Measurements from ENCODE around the gene SHANK3. TPM values are rescaled to one million over a fixed set of nuclear protein-coding genes. Genes with fewer than 3 reads are reported as not detected.
"Not testable (repeated sequence)": the region's sequence is repeated elsewhere in the genome, so short reads cannot be mapped to it uniquely, and the experiment has no call there.

The SHANK3 gene
- total RNA-seq, 1 donor from 2014 or later, result 13.1 TPM

DNA sequence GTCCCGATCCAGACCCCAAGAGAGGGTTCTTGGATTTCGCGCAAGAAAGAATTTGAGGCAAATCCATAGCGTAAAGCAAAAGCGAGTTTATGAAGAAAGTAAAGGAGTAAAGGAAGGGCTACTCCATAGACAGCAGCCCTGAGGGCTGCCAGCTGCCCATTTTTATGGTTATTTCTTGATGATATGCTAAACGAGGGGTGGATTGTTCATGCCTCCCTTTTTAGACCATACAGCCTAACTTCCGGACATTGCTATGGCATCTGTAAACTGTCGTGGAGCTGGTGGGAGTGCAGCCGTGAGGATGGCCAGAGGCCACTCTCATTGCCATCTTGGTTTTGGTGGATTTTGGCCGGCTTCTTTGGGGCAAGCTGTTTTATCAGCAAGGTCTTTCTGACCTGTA is 19.4 kb upstream of the SHANK3 start:
- H3K4me3 Mint-ChIP-seq, result no peak overlapping the region
- H3K27ac Mint-ChIP-seq, result no peak overlapping the region

DNA sequence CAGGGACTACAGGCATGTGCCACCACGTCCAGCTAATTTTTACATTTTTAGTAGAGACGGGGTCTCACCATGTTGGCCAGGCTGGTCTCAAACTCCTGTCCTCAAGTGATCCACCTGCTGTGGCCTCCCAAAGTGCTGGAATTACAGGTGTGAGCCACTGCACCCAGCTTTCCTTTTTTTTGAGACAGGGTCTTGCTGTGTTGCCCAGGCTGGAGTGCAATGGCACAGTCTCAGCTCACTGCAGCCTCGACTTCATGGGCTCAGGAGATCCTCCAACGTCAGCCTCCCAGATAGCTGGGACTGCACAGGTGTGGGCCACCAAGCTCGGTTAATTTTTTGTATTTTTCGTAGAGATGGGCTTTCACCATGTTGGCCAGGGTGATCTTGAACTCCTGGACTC is 18.0 kb upstream of the SHANK3 start:
- not testable (repeated sequence) for H3K4me1 Mint-ChIP-seq (ENCODE audit: unreplicated experiment); H3K36me3 Mint-ChIP-seq; H3K9me3 Mint-ChIP-seq; H3K4me3 Mint-ChIP-seq; H3K27ac Mint-ChIP-seq
- DNase-seq (ENCODE audit: extremely low spot score, unreplicated experiment), result peak; percentile 34
- H3K27me3 Mint-ChIP-seq, result peaks cover 27% of the 10 kb centered on the region

More for the DNA sequence above, 19.4 kb upstream of the SHANK3 start:
- TF ChIP-seq, protein P1, sequence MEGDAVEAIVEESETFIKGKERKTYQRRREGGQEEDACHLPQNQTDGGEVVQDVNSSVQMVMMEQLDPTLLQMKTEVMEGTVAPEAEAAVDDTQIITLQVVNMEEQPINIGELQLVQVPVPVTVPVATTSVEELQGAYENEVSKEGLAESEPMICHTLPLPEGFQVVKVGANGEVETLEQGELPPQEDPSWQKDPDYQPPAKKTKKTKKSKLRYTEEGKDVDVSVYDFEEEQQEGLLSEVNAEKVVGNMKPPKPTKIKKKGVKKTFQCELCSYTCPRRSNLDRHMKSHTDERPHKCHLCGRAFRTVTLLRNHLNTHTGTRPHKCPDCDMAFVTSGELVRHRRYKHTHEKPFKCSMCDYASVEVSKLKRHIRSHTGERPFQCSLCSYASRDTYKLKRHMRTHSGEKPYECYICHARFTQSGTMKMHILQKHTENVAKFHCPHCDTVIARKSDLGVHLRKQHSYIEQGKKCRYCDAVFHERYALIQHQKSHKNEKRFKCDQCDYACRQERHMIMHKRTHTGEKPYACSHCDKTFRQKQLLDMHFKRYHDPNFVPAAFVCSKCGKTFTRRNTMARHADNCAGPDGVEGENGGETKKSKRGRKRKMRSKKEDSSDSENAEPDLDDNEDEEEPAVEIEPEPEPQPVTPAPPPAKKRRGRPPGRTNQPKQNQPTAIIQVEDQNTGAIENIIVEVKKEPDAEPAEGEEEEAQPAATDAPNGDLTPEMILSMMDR (conservative IDR thresholded peaks at IDR 0.05), result no peak
- Mint-ChIP-seq H3K9me3 (peaks cover 5% of the 10 kb centered on the region), H3K36me3 (no peaks in the 10 kb centered on the region), H3K27me3 (peaks cover 27% of the 10 kb centered on the region), H3K4me1 (ENCODE audit: unreplicated experiment) (no peaks in the 10 kb centered on the region)
- DNase-seq (ENCODE audit: extremely low spot score, unreplicated experiment), result no peak

DNA sequence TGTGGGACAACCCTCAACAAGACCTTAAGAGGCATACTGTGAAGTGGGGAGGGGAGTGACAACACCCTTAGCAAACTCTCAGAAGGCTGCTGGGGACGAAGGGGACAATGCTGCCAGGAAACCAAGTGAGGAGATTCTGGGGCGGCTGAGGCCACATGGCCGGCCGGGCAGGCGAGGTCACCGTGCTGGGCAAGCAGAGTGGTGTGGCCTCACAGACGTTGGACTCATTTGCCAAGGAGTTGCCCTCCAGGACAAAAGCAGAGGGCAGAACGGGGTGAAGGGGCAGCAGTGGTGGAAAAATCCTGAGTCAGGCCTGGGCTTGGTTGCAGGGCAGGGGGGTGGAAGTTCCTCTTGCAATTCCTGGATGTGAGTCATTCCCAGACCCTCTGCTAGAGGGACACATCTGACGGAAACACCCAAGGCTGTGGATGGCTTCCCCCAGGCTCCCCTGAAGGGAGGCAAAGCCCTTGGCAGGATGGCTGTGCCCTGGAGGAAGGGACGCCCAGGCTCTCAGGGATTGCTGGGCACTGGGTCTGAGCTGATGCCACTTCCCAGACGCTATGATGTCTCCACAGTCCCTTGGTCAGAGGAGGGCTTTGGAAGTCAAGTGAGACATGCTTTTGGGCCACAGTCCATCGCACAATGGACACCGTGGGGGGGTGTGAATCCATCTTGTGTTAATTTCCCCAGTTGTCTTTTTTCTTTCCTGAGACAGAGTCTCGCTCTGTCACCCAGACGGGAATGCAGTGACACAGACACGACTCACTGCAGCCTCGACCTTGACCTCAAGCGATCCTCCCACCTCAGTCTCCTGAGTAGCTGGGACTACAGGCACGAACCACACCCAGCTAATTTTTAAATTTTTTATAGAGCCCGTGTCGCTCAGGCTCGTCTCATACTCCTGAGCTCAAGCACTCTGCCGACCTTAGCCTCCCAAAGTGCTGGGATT is 16.2 kb upstream of the SHANK3 start:
- no peak overlapping the region for H3K27ac Mint-ChIP-seq
- peak; percentile 39 for DNase-seq (ENCODE audit: extremely low spot score, unreplicated experiment)
- H3K27me3 Mint-ChIP-seq, result peaks cover 32% of the 10 kb centered on the region

DNA sequence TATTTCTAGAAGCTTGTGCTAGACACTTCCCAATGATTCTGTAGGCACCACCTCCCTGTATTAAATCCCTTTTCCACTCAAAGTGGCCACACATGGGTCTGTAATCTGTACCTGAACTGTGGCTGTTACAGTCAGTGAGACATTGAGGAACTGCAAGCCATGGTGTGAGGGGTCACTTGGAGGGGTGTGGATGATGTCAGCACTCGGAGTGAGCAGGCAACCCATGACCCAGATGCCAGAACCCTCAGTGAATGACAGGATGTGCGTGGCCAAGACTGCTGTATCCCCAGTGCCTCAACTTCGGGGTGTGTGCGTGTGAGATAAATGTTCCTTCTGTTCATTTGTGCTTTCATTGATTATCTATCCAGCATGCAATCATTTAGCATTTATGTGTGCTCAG is 14.7 kb upstream of the SHANK3 start:
- no peak overlapping the region for H3K4me3 Mint-ChIP-seq
- H3K4me1 Mint-ChIP-seq (ENCODE audit: unreplicated experiment), result no peaks in the 10 kb centered on the region

More for the DNA sequence above, 16.2 kb upstream of the SHANK3 start:
- peaks cover 5% of the 10 kb centered on the region for H3K9me3 Mint-ChIP-seq
- TF ChIP-seq, protein P1 (conservative IDR thresholded peaks at IDR 0.05), result no peak
- no peaks in the 10 kb centered on the region for H3K4me1 Mint-ChIP-seq (ENCODE audit: unreplicated experiment)
- H3K36me3 Mint-ChIP-seq, result no peaks in the 10 kb centered on the region
- H3K4me3 Mint-ChIP-seq, result no peak overlapping the region

DNA sequence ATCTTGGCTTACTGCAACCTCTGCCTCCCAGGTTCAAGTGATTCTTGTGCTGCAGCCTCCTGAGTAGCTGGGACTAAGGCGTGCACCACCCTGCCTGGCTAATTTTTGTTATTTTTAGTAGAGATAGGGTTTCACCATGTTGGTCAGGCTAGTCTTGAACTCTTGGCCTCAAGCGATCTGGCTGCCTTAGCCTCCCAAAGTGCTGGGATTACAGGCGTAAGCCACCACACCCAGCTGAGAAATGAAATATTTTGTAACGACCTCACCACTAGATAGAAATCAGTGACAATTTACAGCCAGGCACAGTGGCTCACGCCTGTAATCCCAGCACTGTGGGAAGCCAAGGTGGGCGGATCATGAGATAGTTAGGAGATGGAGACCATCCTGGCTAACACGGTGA is 12.9 kb upstream of the SHANK3 start:
- not testable (repeated sequence) for H3K27ac Mint-ChIP-seq; H3K4me1 Mint-ChIP-seq (ENCODE audit: unreplicated experiment); H3K9me3 Mint-ChIP-seq; H3K4me3 Mint-ChIP-seq; H3K36me3 Mint-ChIP-seq
- DNase-seq (ENCODE audit: extremely low spot score, unreplicated experiment), result peak; percentile 22
- peaks cover 21% of the 10 kb centered on the region for H3K27me3 Mint-ChIP-seq

More for the DNA sequence above, 14.7 kb upstream of the SHANK3 start:
- TF ChIP-seq, protein P1 (conservative IDR thresholded peaks at IDR 0.05), result no peak
- no peaks in the 10 kb centered on the region for H3K9me3 Mint-ChIP-seq
- DNase-seq (ENCODE audit: extremely low spot score, unreplicated experiment), result no peak
- H3K36me3 Mint-ChIP-seq, result no peaks in the 10 kb centered on the region
- H3K27me3 Mint-ChIP-seq, result peaks cover 26% of the 10 kb centered on the region
- H3K27ac Mint-ChIP-seq, result no peak overlapping the region

DNA sequence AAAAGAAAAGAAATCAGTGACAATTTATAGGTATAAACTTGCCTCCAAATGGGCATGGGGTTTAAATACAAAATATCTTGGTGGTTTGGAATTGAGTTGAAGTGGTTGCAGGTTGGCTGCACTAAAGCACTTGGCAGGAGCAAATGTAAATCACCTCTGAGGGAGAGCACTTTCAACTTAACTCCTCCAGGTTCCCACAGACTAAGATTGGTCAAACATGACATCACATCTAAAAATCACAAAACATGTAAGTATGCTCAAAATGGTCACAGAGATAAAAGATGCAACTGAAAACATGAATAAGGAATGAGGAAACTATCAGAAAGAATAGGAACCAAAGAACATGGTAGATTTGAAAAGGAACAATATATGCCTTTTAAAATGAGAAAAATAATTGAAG is 12.3 kb upstream of the SHANK3 start:
- no peak overlapping the region for H3K27ac Mint-ChIP-seq
- DNase-seq (ENCODE audit: extremely low spot score, unreplicated experiment), result no peak
- peaks cover 21% of the 10 kb centered on the region for H3K27me3 Mint-ChIP-seq
- H3K4me3 Mint-ChIP-seq, result no peak overlapping the region
- TF ChIP-seq, protein P1 (conservative IDR thresholded peaks at IDR 0.05), result no peak
- H3K4me1 Mint-ChIP-seq (ENCODE audit: unreplicated experiment), result no peaks in the 10 kb centered on the region
- H3K36me3 Mint-ChIP-seq, result no peaks in the 10 kb centered on the region
- no peaks in the 10 kb centered on the region for H3K9me3 Mint-ChIP-seq
